Measurements from ENCODE around the gene IL18R1.

- TF ChIP-seq CTCF (IDR thresholded peaks at IDR 0.05), result no peak
- no peak for TF ChIP-seq POLR2AphosphoS5 (IDR thresholded peaks at IDR 0.05)
- TF ChIP-seq POLR2A (IDR thresholded peaks at IDR 0.05), result no peak
- no peak for TF ChIP-seq EP300 (IDR thresholded peaks at IDR 0.05)
Measured at GRCh38 chr2:102367331-102367971, 11.9 kb downstream of the IL18R1 start.
